Thyroid gland (tissue), 4 donors: ENCODE data around the gene USP44.

ENCODE experiments used
- POLR2A ChIP-seq, 2 donors: fragments of 450-650 bp; IDR thresholded peaks; one replicate each; pipeline ENCODE4 v1.6.1; 2017; ENCODE audit warnings: antibody characterized with exemption in 2 of 2, mild to moderate bottlenecking in 2 of 2, moderate library complexity in 1 of 2
- TF ChIP-seq, protein P1 (sequence below), 6 experiments: fragments of 200-600 bp in 3 of 6; fragments of 450-650 bp in 3 of 6; sonication (generic) in 3 of 6; IDR thresholded peaks; one replicate each; pipeline ENCODE4 v1.5.1; 2016 to 2019; ENCODE audit warnings: antibody characterized with exemption in 6 of 6, mild to moderate bottlenecking in 2 of 6, inconsistent platforms in 1 of 6, moderate library complexity in 1 of 6

DNA sequence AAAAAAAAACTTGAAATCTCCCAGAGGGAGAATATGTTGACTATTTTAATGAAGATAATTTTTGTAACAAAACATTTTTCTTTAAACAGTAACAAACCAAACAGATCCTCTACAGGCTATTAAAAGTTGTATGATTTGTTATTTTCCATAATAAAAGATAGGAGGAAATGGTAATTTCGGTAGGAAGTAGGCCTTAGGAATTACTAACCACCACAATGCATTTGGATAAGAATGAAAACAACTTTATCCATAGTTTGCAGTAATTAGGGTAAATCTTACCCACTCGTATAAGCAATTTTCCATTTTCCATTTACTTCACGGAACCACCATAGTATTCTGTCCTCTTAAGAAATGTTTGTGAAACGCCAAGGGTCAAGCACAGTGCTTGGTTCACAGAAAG lies 6.0 kb downstream of the USP44 start:
- no peak for TF ChIP-seq POLR2A (IDR thresholded peaks at IDR 0.05)
- TF ChIP-seq, protein P1, sequence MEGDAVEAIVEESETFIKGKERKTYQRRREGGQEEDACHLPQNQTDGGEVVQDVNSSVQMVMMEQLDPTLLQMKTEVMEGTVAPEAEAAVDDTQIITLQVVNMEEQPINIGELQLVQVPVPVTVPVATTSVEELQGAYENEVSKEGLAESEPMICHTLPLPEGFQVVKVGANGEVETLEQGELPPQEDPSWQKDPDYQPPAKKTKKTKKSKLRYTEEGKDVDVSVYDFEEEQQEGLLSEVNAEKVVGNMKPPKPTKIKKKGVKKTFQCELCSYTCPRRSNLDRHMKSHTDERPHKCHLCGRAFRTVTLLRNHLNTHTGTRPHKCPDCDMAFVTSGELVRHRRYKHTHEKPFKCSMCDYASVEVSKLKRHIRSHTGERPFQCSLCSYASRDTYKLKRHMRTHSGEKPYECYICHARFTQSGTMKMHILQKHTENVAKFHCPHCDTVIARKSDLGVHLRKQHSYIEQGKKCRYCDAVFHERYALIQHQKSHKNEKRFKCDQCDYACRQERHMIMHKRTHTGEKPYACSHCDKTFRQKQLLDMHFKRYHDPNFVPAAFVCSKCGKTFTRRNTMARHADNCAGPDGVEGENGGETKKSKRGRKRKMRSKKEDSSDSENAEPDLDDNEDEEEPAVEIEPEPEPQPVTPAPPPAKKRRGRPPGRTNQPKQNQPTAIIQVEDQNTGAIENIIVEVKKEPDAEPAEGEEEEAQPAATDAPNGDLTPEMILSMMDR (IDR thresholded peaks at IDR 0.05), result no peak
